WI38 (cell line): ENCODE measurements around the gene PLA2R1.

Experiments
- H3K4me3 ChIP-seq: 2 replicates; pipeline ENCODE4 v1.5.1; 2011; ENCODE audit warnings: low read depth, mild to moderate bottlenecking, control low read depth, low read length
- CTCF ChIP-seq: IDR thresholded peaks from 2 replicates; pipeline ENCODE4 v1.5.1; 2012; ENCODE audit warnings: low read depth, mild to moderate bottlenecking, control low read depth, low read length

Gene PLA2R1

GRCh38 chr2:159916511-159916910 lies 145.9 kb downstream of the PLA2R1 start:
- no peak for TF ChIP-seq CTCF
- H3K4me3 ChIP-seq: no peak overlapping the region

GRCh38 chr2:159913900-159914299 lies 148.5 kb downstream of the PLA2R1 start:
- TF ChIP-seq CTCF: no peak
- no peak overlapping the region for H3K4me3 ChIP-seq

DNA sequence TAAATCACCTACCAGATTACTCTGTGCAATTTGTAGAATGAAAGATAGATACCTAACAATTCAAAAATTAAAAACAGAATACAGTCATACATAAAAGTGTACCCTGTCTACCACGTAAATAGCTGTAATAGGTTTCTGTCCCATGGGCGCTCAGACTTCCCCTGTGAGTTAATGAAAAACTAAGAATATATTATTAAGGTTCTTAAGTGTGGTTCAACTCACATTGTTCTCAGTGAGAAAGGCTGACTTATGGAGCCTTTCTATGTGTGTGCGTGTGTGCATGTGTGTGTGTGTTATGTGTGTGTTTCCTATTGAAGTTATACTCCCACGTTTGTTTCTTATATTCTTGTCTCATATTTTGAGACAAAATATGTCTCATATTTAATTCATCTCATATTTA lies 149.8 kb downstream of the PLA2R1 start:
- H3K4me3 ChIP-seq: no peak overlapping the region
- no peak for TF ChIP-seq CTCF

DNA sequence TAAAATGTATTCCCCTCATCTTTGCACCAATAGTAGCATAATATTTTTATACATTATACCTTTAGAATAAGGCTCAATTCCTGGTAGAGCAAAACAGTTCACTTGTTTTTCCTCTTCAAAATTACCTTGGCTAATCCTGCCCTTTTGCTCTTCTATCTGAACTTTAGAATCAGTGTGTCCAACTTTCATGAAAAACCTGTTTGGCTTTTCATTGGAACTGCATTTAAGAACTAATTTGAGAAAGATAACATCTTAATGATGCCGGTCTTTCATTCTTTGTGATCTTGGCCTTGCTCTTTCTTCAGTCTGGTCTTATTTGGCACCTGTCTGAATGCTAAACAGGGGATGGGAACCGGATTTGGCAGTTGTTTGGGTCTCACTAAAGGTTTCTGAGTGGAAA lies 151.5 kb downstream of the PLA2R1 start:
- no peak for TF ChIP-seq CTCF
- no peak overlapping the region for H3K4me3 ChIP-seq

DNA sequence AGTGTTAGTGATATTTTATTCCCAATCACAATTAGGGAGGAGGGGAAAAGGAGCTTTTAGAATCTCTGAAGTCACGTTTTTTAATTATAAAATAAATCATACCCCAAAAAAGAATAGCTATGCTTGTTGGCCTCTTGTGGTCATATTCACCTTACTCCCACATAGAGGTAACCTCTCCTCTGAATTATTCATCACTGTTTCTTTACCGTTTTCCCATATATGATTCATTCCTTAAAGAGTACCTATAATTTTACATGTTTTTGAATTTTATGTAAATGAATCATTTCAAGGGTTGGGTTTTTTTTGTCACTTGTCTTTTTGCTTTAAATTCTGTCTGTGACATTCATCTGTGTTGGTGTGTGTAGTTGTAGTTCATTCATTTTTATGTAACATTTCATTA lies 153.8 kb downstream of the PLA2R1 start:
- H3K4me3 ChIP-seq: no peak overlapping the region
- no peak for TF ChIP-seq CTCF

GRCh38 chr2:159907909-159908308 lies 154.5 kb downstream of the PLA2R1 start:
- no peak overlapping the region for H3K4me3 ChIP-seq
- no peak for TF ChIP-seq CTCF

- no peak for TF ChIP-seq CTCF
- no peak overlapping the region for H3K4me3 ChIP-seq
These were observed 156.3 kb downstream of the PLA2R1 start for GRCh38 chr2:159905926-159906714.
